Activated naive CD4-positive, alpha-beta T cell (primary cell): ENCODE data around the gene N4BP2L1.
"Not testable (repeated sequence)": the region's sequence is repeated elsewhere in the genome, so short reads cannot be mapped to it uniquely, and the experiment has no call there.

Experiments used
- DNase-seq, 4 experiments: peaks; one replicate each; lab custom pipeline; 2025; lab: John Stamatoyannopoulos, UW

N4BP2L1 gene

GRCh38 chr13:32390048-32390447 is 37.9 kb downstream of the N4BP2L1 start:
- DNase-seq, result no peak

- no peak for DNase-seq
Measured at GRCh38 chr13:32385410-32385809, 42.5 kb downstream of the N4BP2L1 start.

GRCh38 chr13:32384702-32385101 is 43.2 kb downstream of the N4BP2L1 start:
- no peak for DNase-seq

- DNase-seq, result no peak
Measured at GRCh38 chr13:32383836-32384618, 43.9 kb downstream of the N4BP2L1 start.

- DNase-seq, result no peak
Measured at GRCh38 chr13:32381539-32381938, 46.4 kb downstream of the N4BP2L1 start.

GRCh38 chr13:32378012-32378411 is 49.9 kb downstream of the N4BP2L1 start:
- no peak for DNase-seq

- DNase-seq, result no peak
Measured at GRCh38 chr13:32376642-32377415, 51.1 kb downstream of the N4BP2L1 start.

- DNase-seq, result no peak
Measured at GRCh38 chr13:32370805-32371204, 57.1 kb downstream of the N4BP2L1 start.

- DNase-seq, result no peak
Measured at GRCh38 chr13:32362574-32362973, 65.4 kb downstream of the N4BP2L1 start.

- not testable (repeated sequence) for DNase-seq
Measured at GRCh38 chr13:32355935-32356334, 72.0 kb downstream of the N4BP2L1 start.

- no peak for DNase-seq
Measured at GRCh38 chr13:32354040-32354439, 73.9 kb downstream of the N4BP2L1 start.

GRCh38 chr13:32350839-32351441 is 77.0 kb downstream of the N4BP2L1 start:
- DNase-seq, result not testable (repeated sequence)
